Adrenal gland (tissue), 12 donors: ENCODE data around the gene EPB41L1. TPM values are rescaled to one million over a fixed set of nuclear protein-coding genes. Genes with fewer than 3 reads are reported as not detected.
"Not testable (repeated sequence)": the region's sequence is repeated elsewhere in the genome, so short reads cannot be mapped to it uniquely, and the experiment has no call there.

Experiments
- DNase-seq, 7 donors: peaks; one replicate each; pipeline ENCODE4 v3.0.0-alpha.2; 2019 to 2020
- H3K27ac ChIP-seq, 5 donors: fragments of 200-600 bp; sonication (generic) in 4 of 5; 1 replicate in 3 of 5; 2 replicates in 2 of 5; pipeline versions ENCODE4 v1.5.1 to v1.8.0; 2016 to 2020; ENCODE audit warnings: mild to moderate bottlenecking in 1 of 5
- H3K27me3 ChIP-seq: fragments of 200-600 bp; 2 replicates; pipeline ENCODE4 v1.8.0; 2021
- H3K36me3 ChIP-seq, 2 donors: fragments of 200-600 bp; replicated peaks in 1 of 2; 1 replicate in 1 of 2; 2 replicates in 1 of 2; pipeline versions ENCODE4 v1.5.1 to v1.8.0; 2018 to 2022
- H3K4me1 ChIP-seq, 2 donors: fragments of 200-600 bp; replicated peaks in 1 of 2; 1 replicate in 1 of 2; 2 replicates in 1 of 2; pipeline versions ENCODE4 v1.5.1 to v1.8.0; 2018 to 2021
- H3K4me3 ChIP-seq, 4 donors: fragments of 200-600 bp; sonication (generic) in 3 of 4; one replicate each; pipeline ENCODE4 v1.5.1; 2016 to 2018
- H3K9me3 ChIP-seq, 3 donors: fragments of 200-600 bp; sonication (generic) in 1 of 3; replicated peaks in 1 of 3; 1 replicate in 2 of 3; 2 replicates in 1 of 3; pipeline versions ENCODE4 v1.5.1 to v1.8.0; 2016 to 2021
- POLR2A ChIP-seq, 2 donors: fragments of 450-650 bp; IDR thresholded peaks; one replicate each; pipeline ENCODE4 v1.6.1; 2017; ENCODE audit warnings: antibody characterized with exemption in 2 of 2, mild to moderate bottlenecking in 2 of 2, moderate library complexity in 1 of 2
- WGBS, 4 donors: extraction: QIAGEN DNeasy Blood & Tissue Kit in 2 of 4; methylation state at CpG; one replicate each; pipeline versions ENCODE4 v1.1.5 to v1.1.7; 2013 to 2017; 5-methylcytosine and 5-hydroxymethylcytosine counted together
- intact Hi-C, 2 donors: fragments of 100-400 bp; cut with DNase I; formaldehyde crosslinking; loops; one replicate each; pipeline versions ENCODE4 v1.14.1 to v1.15.0; 2022 to 2023
- polyA plus RNA-seq, 3 donors: library from polyadenylated mRNA; stranded (reverse); fragments of 200-250 nt in 2 of 3; fragments of 350-450 nt in 1 of 3; fragmentation: Illumina TruSeq in 1 of 3; extraction: RNeasy Lipid Tissue Mini Kit (QIAGEN cat#74804) in 1 of 3; gene quantifications; one replicate each; pipeline ENCODE4 v1.2.3, GENCODE V29; 2013 to 2014
- total RNA-seq, 9 donors: library from RNA; depleted of rRNA in 4 of 9; stranded (reverse); fragments of >200 nt in 4 of 9; fragments of 120-200 nt in 1 of 9; fragmentation: NEBNext Ultra II Directional in 1 of 9; extraction: Animal tissue kit (Norgen Biotek cat#: 25700) in 1 of 9; gene quantifications; one replicate each; pipeline versions ENCODE4 v1.1.0 to v1.2.4, GENCODE V29; 2013 to 2023
- TF ChIP-seq, protein P1 (sequence below), 6 experiments: fragments of 450-650 bp in 4 of 6; fragments of 200-600 bp in 2 of 6; sonication (generic) in 1 of 6; IDR thresholded peaks; 1 replicate in 5 of 6; 2 replicates in 1 of 6; pipeline versions ENCODE4 v1.5.1 to v1.8.0; 2016 to 2021; ENCODE audit warnings: antibody characterized with exemption in 6 of 6, mild to moderate bottlenecking in 2 of 6, moderate library complexity in 1 of 6
- donor health status: healthy with polysubstance abuse.
- donor health status: Bipolar disorder and iron deficiency.
- donor health status: DM: yes; HTN: yes; CAD: no.
- donor health status: DM: no; HTN: no; CAD: no.
- donor health status: DM: no; HTN: no; CAD: no.
- donor health status: DM: yes; HTN: yes; CAD: no.

The EPB41L1 gene
- total and polyA plus RNA-seq, 12 donors: 29.8 to 1,154 (median 164) TPM

DNA sequence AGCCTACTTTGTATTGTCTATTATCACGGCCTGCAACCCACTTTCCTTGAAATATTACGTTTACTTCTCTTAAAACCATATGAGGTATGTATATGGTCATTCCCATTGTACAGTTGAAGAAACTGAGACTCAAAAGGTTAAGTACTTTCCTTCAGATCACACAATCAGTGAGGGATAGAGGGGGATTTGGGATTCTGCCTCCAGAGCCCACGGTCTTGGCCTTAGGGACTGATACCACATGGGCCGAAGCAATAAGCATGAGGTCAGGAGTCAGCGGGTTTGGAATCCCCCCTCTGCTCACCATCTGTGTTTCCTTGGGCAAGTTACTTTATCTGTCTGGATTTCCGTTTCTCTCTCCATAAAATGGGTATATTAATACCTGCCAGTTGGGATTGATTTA lies 19.4 kb upstream of the EPB41L1 start:
- intact Hi-C loops: loop anchor here (5.0 kb wide), 1 partner anchor 138 kb away; no protein-coding TSS in a partner anchor
- H3K9me3 ChIP-seq: no peaks in the 10 kb centered on the region
- no peaks in the 10 kb centered on the region for H3K36me3 ChIP-seq
- no peak for DNase-seq
- TF ChIP-seq POLR2A (IDR thresholded peaks at IDR 0.05): no peak
- TF ChIP-seq, protein P1, sequence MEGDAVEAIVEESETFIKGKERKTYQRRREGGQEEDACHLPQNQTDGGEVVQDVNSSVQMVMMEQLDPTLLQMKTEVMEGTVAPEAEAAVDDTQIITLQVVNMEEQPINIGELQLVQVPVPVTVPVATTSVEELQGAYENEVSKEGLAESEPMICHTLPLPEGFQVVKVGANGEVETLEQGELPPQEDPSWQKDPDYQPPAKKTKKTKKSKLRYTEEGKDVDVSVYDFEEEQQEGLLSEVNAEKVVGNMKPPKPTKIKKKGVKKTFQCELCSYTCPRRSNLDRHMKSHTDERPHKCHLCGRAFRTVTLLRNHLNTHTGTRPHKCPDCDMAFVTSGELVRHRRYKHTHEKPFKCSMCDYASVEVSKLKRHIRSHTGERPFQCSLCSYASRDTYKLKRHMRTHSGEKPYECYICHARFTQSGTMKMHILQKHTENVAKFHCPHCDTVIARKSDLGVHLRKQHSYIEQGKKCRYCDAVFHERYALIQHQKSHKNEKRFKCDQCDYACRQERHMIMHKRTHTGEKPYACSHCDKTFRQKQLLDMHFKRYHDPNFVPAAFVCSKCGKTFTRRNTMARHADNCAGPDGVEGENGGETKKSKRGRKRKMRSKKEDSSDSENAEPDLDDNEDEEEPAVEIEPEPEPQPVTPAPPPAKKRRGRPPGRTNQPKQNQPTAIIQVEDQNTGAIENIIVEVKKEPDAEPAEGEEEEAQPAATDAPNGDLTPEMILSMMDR (IDR thresholded peaks at IDR 0.05): no peak
- H3K27me3 ChIP-seq: no peaks in the 10 kb centered on the region
- 85 to 95% (median 90%) methylated on average over 6 of the region's 6 CpGs for WGBS, 4 donors
- H3K4me1 ChIP-seq: no peaks in the 10 kb centered on the region
- no peak overlapping the region for H3K4me3 ChIP-seq
- no peak overlapping the region for H3K27ac ChIP-seq

DNA sequence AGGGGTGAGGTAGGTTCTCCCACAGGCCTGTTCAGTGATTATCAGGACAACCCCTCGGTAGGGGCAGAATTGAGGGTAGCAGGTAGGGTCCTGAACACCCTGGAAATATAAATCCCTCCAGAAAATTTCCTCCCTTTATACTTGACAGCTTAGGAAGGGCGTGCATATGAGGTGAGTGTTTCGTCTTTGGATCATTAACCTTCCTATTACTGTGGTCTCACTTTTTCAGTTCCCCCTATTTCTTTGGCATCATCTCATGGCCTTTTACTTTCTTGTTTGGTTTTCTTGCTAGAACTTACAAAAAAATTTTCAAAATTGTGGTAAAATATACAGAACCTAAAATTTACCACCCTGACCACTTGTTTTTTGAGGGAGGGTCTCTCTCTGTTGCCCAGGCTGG lies 18.7 kb upstream of the EPB41L1 start:
- no peak for TF ChIP-seq POLR2A (IDR thresholded peaks at IDR 0.05)
- TF ChIP-seq, protein P1 (IDR thresholded peaks at IDR 0.05): no peak
- Histone ChIP-seq H3K4me1 (no peaks in the 10 kb centered on the region), H3K9me3 (no peaks in the 10 kb centered on the region), H3K27ac (no peak overlapping the region), H3K27me3 (no peaks in the 10 kb centered on the region), H3K36me3 (no peaks in the 10 kb centered on the region), H3K4me3 (no peak overlapping the region)
- intact Hi-C loops: loop anchor here (5.0 kb wide), 1 partner anchor 139 kb away; no protein-coding TSS in a partner anchor
- DNase-seq: no peak
- WGBS, 4 donors: 82 to 94% (median 89%) methylated on average over 2 to 3 of the region's 3 CpGs

DNA sequence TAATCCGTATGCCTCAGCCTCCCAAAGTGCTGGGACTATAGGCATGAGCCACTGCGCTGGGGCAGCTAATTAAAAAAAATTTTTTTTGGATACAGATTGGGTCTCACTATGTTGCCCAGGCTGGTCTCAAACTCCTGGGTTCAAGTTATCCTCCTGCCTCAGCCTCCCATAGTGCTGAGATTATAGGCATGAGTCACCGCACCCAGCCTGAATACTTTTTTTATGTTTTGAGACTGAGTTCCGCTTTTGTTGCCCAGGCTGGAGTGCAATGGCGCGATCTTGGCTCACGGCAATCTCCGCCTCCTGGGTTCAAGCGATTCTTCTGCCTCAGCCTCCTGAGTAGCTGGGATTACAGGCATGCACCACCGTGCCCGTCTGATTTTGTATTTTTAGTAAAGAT lies 17.2 kb upstream of the EPB41L1 start:
- H3K9me3 ChIP-seq, DNase-seq, H3K4me1 ChIP-seq, H3K27me3 ChIP-seq, H3K27ac ChIP-seq, H3K4me3 ChIP-seq, H3K36me3 ChIP-seq: not testable (repeated sequence)
- 87 to 93% (median 91%) methylated on average over 11 of the region's 11 CpGs for WGBS, 4 donors
- intact Hi-C loops: loop anchor here (5.0 kb wide), 1 partner anchor 140 kb away; no protein-coding TSS in a partner anchor

DNA sequence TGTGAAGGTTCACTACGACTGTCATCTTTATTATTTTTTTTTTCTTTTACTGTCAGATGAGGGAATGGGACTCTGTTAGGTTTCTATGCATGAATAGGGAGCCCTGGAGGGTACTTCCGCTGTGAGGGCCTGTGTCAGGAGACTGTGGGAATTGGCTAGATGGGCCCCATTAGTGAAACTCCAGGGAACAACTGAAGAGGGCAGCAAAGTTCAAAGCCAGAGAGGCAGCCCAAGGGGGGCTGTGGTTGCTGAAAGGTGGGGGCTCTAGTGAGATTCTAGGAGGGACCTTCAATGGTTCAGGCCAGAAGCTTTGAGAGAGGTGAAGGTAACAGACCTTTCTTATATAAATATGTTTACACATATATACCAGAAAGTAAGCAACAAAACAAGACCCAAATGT lies 13.2 kb upstream of the EPB41L1 start:
- TF ChIP-seq, protein P1 (IDR thresholded peaks at IDR 0.05): no peak
- no peak for TF ChIP-seq POLR2A (IDR thresholded peaks at IDR 0.05)
- Histone ChIP-seq H3K4me3 (no peak overlapping the region), H3K27ac (no peak overlapping the region), H3K9me3 (no peaks in the 10 kb centered on the region), H3K4me1 (peaks cover 0 to 4% of the 10 kb centered on the region in 2 donors), H3K36me3 (no peaks in the 10 kb centered on the region), H3K27me3 (no peaks in the 10 kb centered on the region)
- no peak for DNase-seq
- 62 to 74% (median 67%) methylated on average over 2 of the region's 2 CpGs for WGBS, 4 donors
- intact Hi-C loops: no loop called here

DNA sequence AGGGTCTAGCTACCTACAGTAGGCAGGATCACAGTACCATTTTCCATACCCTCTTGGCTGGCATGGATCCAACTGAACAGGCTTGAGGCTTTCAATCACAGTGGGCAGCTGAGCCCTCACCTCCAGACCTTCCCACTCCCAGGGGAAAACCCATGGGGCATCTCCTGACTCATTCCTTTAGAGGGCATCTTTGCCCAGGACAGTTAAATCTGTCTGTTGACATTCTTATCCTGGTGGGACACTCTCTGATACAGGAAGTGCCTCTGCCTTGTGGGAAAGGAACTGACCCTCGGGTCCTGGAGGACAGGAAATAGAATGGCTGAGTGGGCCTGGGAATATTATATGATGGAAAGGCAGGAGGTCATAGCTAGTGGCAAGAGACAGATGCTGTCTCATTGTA lies 10.2 kb upstream of the EPB41L1 start:
- DNase-seq: no peak
- Histone ChIP-seq H3K27ac (peak overlapping the region in 1 of 5 donors; percentile 11), H3K4me1 (peaks cover 2 to 18% of the 10 kb centered on the region in 2 donors), H3K9me3 (no peaks in the 10 kb centered on the region), H3K4me3 (no peak overlapping the region), H3K36me3 (no peaks in the 10 kb centered on the region), H3K27me3 (no peaks in the 10 kb centered on the region)
- WGBS, 4 donors: 32 to 50% (median 47%) methylated on average over 1 of the region's 1 CpG
- intact Hi-C loops: no loop called here
- TF ChIP-seq, protein P1 (IDR thresholded peaks at IDR 0.05): no peak
- no peak for TF ChIP-seq POLR2A (IDR thresholded peaks at IDR 0.05)
